GM21576 (cell line): ENCODE data around the gene CCDC82.

ENCODE experiments used
- ATAC-seq: cut with Tn5 transposase; IDR thresholded peaks from one replicate; pipeline ENCODE4 v1.9.1; 2021; ENCODE audit warnings: mild to moderate bottlenecking, moderate library complexity; ENCODE audit not compliant: unreplicated experiment

CCDC82 gene

GRCh38 chr11:96365493-96365892 is 24.2 kb downstream of the CCDC82 start:
- no peak for ATAC-seq

- ATAC-seq: no peak
These were observed 27.9 kb downstream of the CCDC82 start for GRCh38 chr11:96361778-96362177.

- ATAC-seq: no peak
These were observed 31.4 kb downstream of the CCDC82 start for GRCh38 chr11:96358321-96358720.

- no peak for ATAC-seq
These were observed 31.9 kb downstream of the CCDC82 start for GRCh38 chr11:96357794-96358193.

- ATAC-seq: no peak
These were observed 32.9 kb downstream of the CCDC82 start for GRCh38 chr11:96356848-96357247.

GRCh38 chr11:96342961-96343711 is 46.6 kb downstream of the CCDC82 start, which contains the start of gene MAML2:
MAML2 (minus strand) TSS chr11:96343195; CDS start chr11:96341895, 1,300 bp downstream.
- ATAC-seq: peak; percentile 76

- ATAC-seq: no peak
These were observed 47.4 kb downstream of the CCDC82 start for GRCh38 chr11:96342014-96342960.

GRCh38 chr11:96341211-96342013 is 48.3 kb downstream of the CCDC82 start:
- ATAC-seq: peak; percentile 35

- ATAC-seq: no peak
These were observed 49.2 kb downstream of the CCDC82 start for GRCh38 chr11:96340555-96340885.

GRCh38 chr11:96339706-96340554 is 49.8 kb downstream of the CCDC82 start:
- ATAC-seq: no peak

GRCh38 chr11:96338910-96339705 is 50.6 kb downstream of the CCDC82 start:
- peak; percentile 37 for ATAC-seq

- peak; percentile 31 for ATAC-seq
These were observed 51.9 kb downstream of the CCDC82 start for GRCh38 chr11:96337541-96338431.

GRCh38 chr11:96335388-96335787 is 54.3 kb downstream of the CCDC82 start:
- no peak for ATAC-seq

GRCh38 chr11:96334219-96334618 is 55.5 kb downstream of the CCDC82 start:
- no peak for ATAC-seq

GRCh38 chr11:96333191-96333719 is 56.5 kb downstream of the CCDC82 start:
- no peak for ATAC-seq

- no peak for ATAC-seq
These were observed 57.5 kb downstream of the CCDC82 start for GRCh38 chr11:96332126-96332771.

- ATAC-seq: no peak
These were observed 58.0 kb downstream of the CCDC82 start for GRCh38 chr11:96331699-96332116.

GRCh38 chr11:96330511-96330859 is 59.2 kb downstream of the CCDC82 start:
- no peak for ATAC-seq
